Large intestine (tissue), 3 donors: ENCODE results near the gene KCNK18. TPM values are rescaled to one million over a fixed set of nuclear protein-coding genes. Genes with fewer than 3 reads are reported as not detected.

Experiments used
- DNase-seq, 2 donors: peaks; one replicate each; pipeline versions ENCODE4 v3.0.0 to v3.0.0-alpha.2; 2013
- H3K27ac ChIP-seq: one replicate; pipeline ENCODE4 v1.5.1; 2013; ENCODE audit warnings: low read length
- H3K27me3 ChIP-seq: 2 replicates; pipeline ENCODE4 v1.6.1; 2013; ENCODE audit warnings: low read length; ENCODE audit not compliant: control insufficient read depth, insufficient read depth
- H3K36me3 ChIP-seq: 2 replicates; pipeline ENCODE4 v1.6.1; 2013; ENCODE audit warnings: low read length; ENCODE audit not compliant: control insufficient read depth, insufficient read depth
- H3K4me1 ChIP-seq: one replicate; pipeline ENCODE4 v1.6.1; 2013; ENCODE audit warnings: low read length; ENCODE audit not compliant: control insufficient read depth, insufficient read depth
- H3K4me3 ChIP-seq: one replicate; pipeline ENCODE4 v1.5.1; 2013; ENCODE audit warnings: low read length
- H3K9me3 ChIP-seq: one replicate; pipeline ENCODE4 v1.6.1; 2013; ENCODE audit warnings: mild to moderate bottlenecking, low read depth, low read length, moderate library complexity; ENCODE audit not compliant: control insufficient read depth
- WGBS: methylation state at CpG from one replicate; pipeline ENCODE4 v1.1.5; 2013; ENCODE audit warnings: low lambda C conversion rate; ENCODE audit not compliant: insufficient coverage; 5-methylcytosine and 5-hydroxymethylcytosine counted together
- polyA plus RNA-seq: library from polyadenylated mRNA; unstranded; fragments of 120-200 nt; gene quantifications from one replicate; pipeline ENCODE4 v1.2.1, GENCODE V29; 2013

The KCNK18 gene
- polyA plus RNA-seq, 1 donor = not detected

GRCh38 chr10:117254338-117254737, 57.0 kb downstream of the KCNK18 start:
- WGBS = no CpG with 5 or more reads among the region's 9 CpGs

GRCh38 chr10:117254774-117255735, 57.8 kb downstream of the KCNK18 start:
- Histone ChIP-seq H3K4me1 (peaks cover 1% of the 10 kb centered on the region), H3K36me3 (no peaks in the 10 kb centered on the region), H3K4me3 (no peak overlapping the region), H3K9me3 (no peaks in the 10 kb centered on the region), H3K27ac (no peak overlapping the region), H3K27me3 (peaks cover 24% of the 10 kb centered on the region)
- DNase-seq = no peak
- WGBS = no CpG with 5 or more reads among the region's 26 CpGs

More at GRCh38 chr10:117254338-117254737, 57.0 kb downstream of the KCNK18 start:
- Histone ChIP-seq H3K4me3 (no peak overlapping the region), H3K36me3 (no peaks in the 10 kb centered on the region), H3K27me3 (peaks cover 28% of the 10 kb centered on the region), H3K4me1 (no peaks in the 10 kb centered on the region), H3K9me3 (no peaks in the 10 kb centered on the region), H3K27ac (no peak overlapping the region)
- no peak for DNase-seq

DNA sequence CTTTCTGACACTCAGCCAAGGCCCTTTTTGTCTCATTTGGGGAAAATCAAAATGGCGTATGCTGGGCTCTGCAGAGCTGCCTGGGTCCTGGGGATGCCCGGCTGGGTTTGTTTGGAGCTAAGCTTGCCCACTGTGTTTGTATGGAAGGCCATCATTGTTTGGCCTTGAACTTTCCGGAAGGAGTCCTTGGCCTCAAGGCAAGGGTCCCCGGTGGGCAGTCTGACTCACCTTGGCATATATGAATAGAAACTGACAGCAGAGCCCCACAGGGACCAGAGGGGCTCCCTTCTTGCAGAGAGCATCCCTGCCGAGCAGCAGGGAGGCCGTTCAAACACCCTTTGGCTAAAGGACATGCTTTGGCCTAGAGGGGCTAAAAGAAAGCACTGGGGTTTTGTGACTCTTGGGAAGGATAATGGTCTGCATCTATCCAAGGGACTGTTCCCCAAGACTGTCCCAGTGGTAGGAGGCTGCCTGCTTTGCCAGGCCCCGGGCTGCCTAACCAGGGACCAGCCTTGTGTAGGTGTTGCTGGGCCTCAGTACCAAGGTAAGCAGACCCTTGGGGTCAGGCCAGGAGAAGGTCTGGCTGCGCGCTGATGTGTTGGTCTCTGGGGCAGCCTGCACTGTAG, 58.7 kb downstream of the KCNK18 start:
- Histone ChIP-seq H3K36me3 (no peaks in the 10 kb centered on the region), H3K9me3 (no peaks in the 10 kb centered on the region), H3K4me3 (no peak overlapping the region), H3K4me1 (peaks cover 10% of the 10 kb centered on the region), H3K27me3 (peaks cover 17% of the 10 kb centered on the region), H3K27ac (no peak overlapping the region)
- WGBS = no CpG with 5 or more reads among the region's 9 CpGs
- no peak for DNase-seq

DNA sequence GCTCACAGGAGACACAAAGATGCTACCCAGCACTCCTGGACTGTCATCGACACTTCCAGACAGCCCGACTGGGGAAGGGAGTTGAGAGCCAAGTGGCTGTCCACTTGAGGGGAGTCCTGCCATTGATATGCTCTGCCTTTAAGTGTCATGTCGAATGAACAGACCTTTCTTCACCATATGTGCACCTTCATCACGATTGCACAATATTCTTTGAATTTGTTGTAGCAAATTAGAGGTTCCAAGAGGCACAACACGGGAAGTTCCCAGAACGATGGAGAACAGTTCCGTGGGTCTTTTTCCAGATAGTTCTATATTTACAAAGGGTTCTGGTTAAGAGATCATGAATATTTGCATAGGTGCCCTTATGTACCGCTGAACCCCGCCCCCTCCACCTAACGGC, 59.6 kb downstream of the KCNK18 start:
- Histone ChIP-seq H3K4me3 (no peak overlapping the region), H3K36me3 (no peaks in the 10 kb centered on the region), H3K9me3 (no peaks in the 10 kb centered on the region), H3K27me3 (peaks cover 14% of the 10 kb centered on the region), H3K27ac (no peak overlapping the region), H3K4me1 (peaks cover 15% of the 10 kb centered on the region)
- WGBS = no CpG with 5 or more reads among the region's 10 CpGs
- no peak for DNase-seq

DNA sequence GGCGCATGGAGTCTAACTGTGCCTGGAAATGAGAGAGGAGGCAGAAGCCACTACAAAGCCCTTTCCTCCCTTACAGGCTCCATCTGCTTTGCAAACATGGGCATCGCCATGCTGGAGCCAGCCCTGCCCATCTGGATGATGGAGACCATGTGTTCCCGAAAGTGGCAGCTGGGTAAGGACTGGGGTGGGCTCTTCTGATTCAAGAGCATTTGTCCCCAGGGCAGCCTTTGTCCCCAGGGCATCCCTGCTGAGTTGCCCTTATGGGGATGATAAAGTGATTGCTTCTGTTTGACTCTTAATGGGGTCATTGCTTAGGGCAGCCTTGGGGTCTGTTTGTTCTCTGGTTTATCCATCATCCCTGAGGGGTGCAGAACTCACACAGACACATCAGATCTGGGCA, 60.4 kb downstream of the KCNK18 start:
- Histone ChIP-seq H3K9me3 (no peaks in the 10 kb centered on the region), H3K27ac (no peak overlapping the region), H3K4me1 (peaks cover 18% of the 10 kb centered on the region), H3K27me3 (peaks cover 14% of the 10 kb centered on the region), H3K36me3 (no peaks in the 10 kb centered on the region), H3K4me3 (no peak overlapping the region)
- no peak for DNase-seq
- WGBS = no CpG with 5 or more reads among the region's 3 CpGs

- Histone ChIP-seq H3K4me1 (peaks cover 21% of the 10 kb centered on the region), H3K9me3 (no peaks in the 10 kb centered on the region), H3K27me3 (peaks cover 11% of the 10 kb centered on the region), H3K4me3 (no peak overlapping the region), H3K36me3 (no peaks in the 10 kb centered on the region), H3K27ac (no peak overlapping the region)
- no CpG with 5 or more reads among the region's 3 CpGs for WGBS
- no peak for DNase-seq
Observed at GRCh38 chr10:117259279-117259678, 62.0 kb downstream of the KCNK18 start.

Other genes starting within 250 kb of the KCNK18 start
- gene SHTN1, start 192.3 kb upstream of the KCNK18 start, polyA plus RNA-seq = 37.2 TPM
- not detected for gene VAX1, start 59.2 kb upstream of the KCNK18 start, polyA plus RNA-seq
- gene SLC18A2, start 43.6 kb downstream of the KCNK18 start, polyA plus RNA-seq = 0.72 TPM
- 34.7 TPM for gene PDZD8, start 178.0 kb downstream of the KCNK18 start, polyA plus RNA-seq